ENCODE results near the gene MRPL51. TPM values are rescaled to one million over a fixed set of nuclear protein-coding genes. Genes with fewer than 3 reads are reported as not detected.
"Not testable (repeated sequence)": the region's sequence is repeated elsewhere in the genome, so short reads cannot be mapped to it uniquely, and the experiment has no call there.

Gene MRPL51
- total RNA-seq, 2 experiments from 2014 or later, result 232 to 275 TPM

DNA sequence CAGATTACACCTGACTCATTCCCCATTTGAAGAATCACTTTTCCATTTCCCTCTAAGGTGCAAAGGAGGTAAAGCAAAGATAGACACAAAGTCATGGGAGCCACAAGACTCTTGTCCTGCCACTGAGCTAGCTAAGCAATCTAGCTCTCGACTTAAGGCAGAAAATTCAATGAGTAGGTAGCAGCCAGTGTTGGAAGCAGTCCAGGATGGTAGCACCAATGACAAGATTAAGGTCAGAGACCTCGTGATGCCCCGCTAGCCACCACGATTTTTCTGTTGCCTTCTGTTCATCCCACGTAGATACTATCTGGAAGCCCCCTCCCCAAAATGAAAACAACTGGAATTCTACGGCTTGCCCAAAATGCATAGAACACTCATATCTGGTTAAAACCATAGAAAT is 24.0 kb downstream of the MRPL51 start:
- CTCF ChIA-PET, result interaction anchor here (0.5 to 5.4 kb wide), 6 partner anchors 8 to 69 kb away, joined by 3 to 48 read pairs (median 5); no protein-coding TSS in a partner anchor
- intact Hi-C loops (cut with DNase I, micrococcal nuclease), result no loop called here
- peaks cover 54% of the 10 kb centered on the region for H3K36me3 Mint-ChIP-seq (ENCODE audit: low read depth)

DNA sequence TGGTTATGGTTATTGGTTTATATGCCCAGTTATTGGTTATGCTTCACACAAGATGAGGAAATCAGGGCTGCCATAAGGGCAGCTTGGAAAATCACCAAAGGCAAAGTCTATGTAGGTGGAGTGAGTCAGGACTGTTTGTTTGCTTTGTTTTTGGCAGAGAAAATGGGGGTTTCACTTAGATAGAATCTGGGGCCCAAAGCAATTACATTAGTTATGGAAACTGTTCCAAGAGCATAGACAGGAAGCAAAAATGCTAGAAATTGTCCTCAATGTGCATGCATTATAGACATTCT is 24.8 kb downstream of the MRPL51 start:
- ChIA-PET POLR2A (interaction anchor here (1.0 to 4.4 kb wide), 3 partner anchors 43 to 71 kb away, joined by 3 to 45 read pairs (median 4); partner anchors contain the start of gene GAPDH), CTCF (interaction anchor here (0.6 to 5.4 kb wide), 3 partner anchors 25 to 70 kb away, joined by 4 to 48 read pairs (median 4); no protein-coding TSS in a partner anchor)
- H3K4me1 Mint-ChIP-seq, result peaks cover 73% of the 10 kb centered on the region
- ATAC-seq (no peak), DNase-seq (no peak)
- peak overlapping the region; percentile 82 for H3K27ac Mint-ChIP-seq
- intact Hi-C loops (cut with DNase I, micrococcal nuclease), result no loop called here
- no peaks in the 10 kb centered on the region for H3K27me3 Mint-ChIP-seq
- H3K4me3 Mint-ChIP-seq, result peak overlapping the region; percentile 91
- no peaks in the 10 kb centered on the region for H3K9me3 Mint-ChIP-seq (ENCODE audit: low read depth)
- H3K36me3 Mint-ChIP-seq (ENCODE audit: low read depth), result peaks cover 61% of the 10 kb centered on the region

More for the DNA sequence above, 24.0 kb downstream of the MRPL51 start:
- H3K4me3 Mint-ChIP-seq, result peak overlapping the region; percentile 91
- POLR2A ChIA-PET, result interaction anchor here (0.6 to 4.4 kb wide), 6 partner anchors 8 to 133 kb away, joined by 3 to 46 read pairs (median 4); partner anchors contain the start of gene GAPDH
- H3K27ac Mint-ChIP-seq, result peak overlapping the region; percentile 82
- no peaks in the 10 kb centered on the region for H3K27me3 Mint-ChIP-seq
- H3K9me3 Mint-ChIP-seq (ENCODE audit: low read depth), result no peaks in the 10 kb centered on the region
- H3K4me1 Mint-ChIP-seq, result peaks cover 64% of the 10 kb centered on the region
- DNase-seq (peak; percentile 37), ATAC-seq (no peak)

DNA sequence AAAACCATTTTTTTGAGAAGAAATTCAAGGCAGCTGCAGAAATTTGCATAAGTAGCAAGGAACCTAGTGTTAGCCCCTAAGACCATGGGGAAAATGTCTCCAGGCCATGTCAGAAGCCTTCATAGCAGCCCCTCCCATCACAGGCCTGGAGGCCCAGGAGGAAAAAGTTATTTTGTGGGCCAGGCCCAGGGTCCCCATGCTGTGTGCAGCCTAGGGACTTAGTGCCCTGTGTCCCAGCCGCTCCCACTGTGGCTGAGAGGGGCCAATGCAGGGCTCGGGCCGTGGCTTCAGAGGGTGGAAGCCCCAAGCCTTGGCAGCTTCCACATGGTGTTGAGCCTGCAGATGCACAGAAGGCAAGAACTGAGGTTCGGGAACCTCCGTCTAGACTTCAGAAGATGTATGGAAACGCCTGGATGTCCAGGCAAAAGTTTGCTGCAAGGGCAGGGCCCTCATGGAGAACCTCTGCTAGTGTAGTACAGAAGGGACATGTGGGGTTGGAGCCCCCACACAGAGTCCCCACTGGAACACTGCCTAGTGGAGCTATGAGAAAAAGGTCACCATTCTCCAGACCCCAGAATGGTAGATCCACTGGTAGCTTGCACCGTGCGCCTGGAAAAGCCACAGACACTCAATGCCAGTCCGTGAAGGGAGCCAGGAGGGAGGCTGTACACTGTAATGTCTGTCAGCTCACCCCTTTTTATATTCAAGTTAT is 25.3 kb downstream of the MRPL51 start:
- Mint-ChIP-seq H3K4me3 (peak overlapping the region; percentile 91), H3K4me1 (peaks cover 78% of the 10 kb centered on the region), H3K36me3 (ENCODE audit: low read depth) (peaks cover 66% of the 10 kb centered on the region), H3K27ac (peak overlapping the region; percentile 82)
- DNase-seq; ATAC-seq; H3K27me3 Mint-ChIP-seq; H3K9me3 Mint-ChIP-seq (ENCODE audit: low read depth); intact Hi-C loops (cut with DNase I, micrococcal nuclease): not testable (repeated sequence)
- ChIA-PET POLR2A (interaction anchor here (1.0 kb wide), 1 partner anchor 42 kb away, joined by 4 read pairs; no protein-coding TSS in a partner anchor), CTCF (interaction anchor here (0.6 to 5.4 kb wide), 2 partner anchors 24 to 43 kb away, joined by 4 to 48 read pairs; no protein-coding TSS in a partner anchor)

DNA sequence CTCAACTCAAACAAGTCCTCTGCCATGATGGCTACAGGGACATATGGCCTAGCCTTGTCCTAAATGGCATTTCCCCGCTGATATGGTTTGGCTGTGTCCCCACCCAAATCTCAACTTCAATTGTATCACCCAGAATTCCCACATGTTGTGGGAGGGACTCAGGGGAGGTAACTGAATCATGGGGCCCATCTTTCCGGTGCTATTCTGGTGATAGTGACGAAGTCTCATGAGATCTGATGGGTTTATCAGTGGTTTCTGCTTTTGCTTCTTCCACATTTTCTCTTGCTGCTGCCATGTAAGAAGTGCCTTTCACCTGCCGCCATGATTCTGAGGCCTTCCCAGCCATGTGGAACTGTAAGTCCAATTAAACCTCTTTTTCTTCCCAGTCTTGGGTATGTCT is 26.3 kb downstream of the MRPL51 start:
- peak overlapping the region; percentile 82 for H3K27ac Mint-ChIP-seq
- intact Hi-C loops (cut with DNase I, micrococcal nuclease), result not testable (repeated sequence)
- POLR2A ChIA-PET, result interaction anchor here (0.7 kb wide), 1 partner anchor 24 kb away, joined by 6 read pairs; no protein-coding TSS in a partner anchor

DNA sequence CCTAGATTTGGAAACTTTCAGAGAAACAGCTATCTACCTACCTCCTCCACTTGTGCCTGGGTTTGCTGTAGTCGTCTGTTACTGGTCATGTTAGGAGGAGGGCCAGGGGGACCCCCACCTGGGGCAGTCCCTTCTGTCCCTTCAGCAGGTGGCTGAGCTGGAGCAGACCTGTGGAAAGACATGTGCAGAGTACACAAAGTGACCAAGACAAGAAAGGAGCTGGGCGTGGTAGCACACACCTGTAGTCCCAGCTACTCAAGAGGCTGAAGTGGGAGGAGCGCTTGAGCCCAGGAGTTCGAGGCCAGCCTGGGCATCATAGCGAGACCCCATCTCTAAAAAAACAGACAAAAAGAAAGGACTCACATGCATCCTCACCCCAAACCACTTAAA is 26.9 kb downstream of the MRPL51 start:
- Mint-ChIP-seq H3K36me3 (ENCODE audit: low read depth) (peaks cover 81% of the 10 kb centered on the region), H3K27ac (peak overlapping the region; percentile 82), H3K27me3 (no peaks in the 10 kb centered on the region), H3K9me3 (ENCODE audit: low read depth) (no peaks in the 10 kb centered on the region), H3K4me3 (peak overlapping the region; percentile 26), H3K4me1 (peaks cover 81% of the 10 kb centered on the region)
- peak; percentile 10 for DNase-seq
- ATAC-seq, result no peak
- POLR2A ChIA-PET, result interaction anchor here (0.6 to 1.3 kb wide), 4 partner anchors 22 to 71 kb away, joined by 3 to 6 read pairs (median 4); partner anchors contain the start of gene CD27
- intact Hi-C loops (cut with DNase I, micrococcal nuclease), result no loop called here
- CTCF ChIA-PET, result interaction anchor here (0.7 to 8.6 kb wide), 27 partner anchors 9 to 187 kb away, joined by 3 to 200 read pairs (median 6); partner anchors contain the start of genes CD27, LTBR, MRPL51 and TAPBPL

More for the DNA sequence above, 26.3 kb downstream of the MRPL51 start:
- H3K4me1 Mint-ChIP-seq, result peaks cover 82% of the 10 kb centered on the region
- DNase-seq, result peak; percentile 8
- H3K9me3 Mint-ChIP-seq (ENCODE audit: low read depth); ATAC-seq; H3K27me3 Mint-ChIP-seq: not testable (repeated sequence)
- CTCF ChIA-PET, result interaction anchor here (0.9 to 8.6 kb wide), 6 partner anchors 15 to 49 kb away, joined by 4 to 200 read pairs (median 14); partner anchors contain the start of genes CD27 and TAPBPL
- H3K4me3 Mint-ChIP-seq, result peak overlapping the region; percentile 36
- H3K36me3 Mint-ChIP-seq (ENCODE audit: low read depth), result peaks cover 76% of the 10 kb centered on the region

DNA sequence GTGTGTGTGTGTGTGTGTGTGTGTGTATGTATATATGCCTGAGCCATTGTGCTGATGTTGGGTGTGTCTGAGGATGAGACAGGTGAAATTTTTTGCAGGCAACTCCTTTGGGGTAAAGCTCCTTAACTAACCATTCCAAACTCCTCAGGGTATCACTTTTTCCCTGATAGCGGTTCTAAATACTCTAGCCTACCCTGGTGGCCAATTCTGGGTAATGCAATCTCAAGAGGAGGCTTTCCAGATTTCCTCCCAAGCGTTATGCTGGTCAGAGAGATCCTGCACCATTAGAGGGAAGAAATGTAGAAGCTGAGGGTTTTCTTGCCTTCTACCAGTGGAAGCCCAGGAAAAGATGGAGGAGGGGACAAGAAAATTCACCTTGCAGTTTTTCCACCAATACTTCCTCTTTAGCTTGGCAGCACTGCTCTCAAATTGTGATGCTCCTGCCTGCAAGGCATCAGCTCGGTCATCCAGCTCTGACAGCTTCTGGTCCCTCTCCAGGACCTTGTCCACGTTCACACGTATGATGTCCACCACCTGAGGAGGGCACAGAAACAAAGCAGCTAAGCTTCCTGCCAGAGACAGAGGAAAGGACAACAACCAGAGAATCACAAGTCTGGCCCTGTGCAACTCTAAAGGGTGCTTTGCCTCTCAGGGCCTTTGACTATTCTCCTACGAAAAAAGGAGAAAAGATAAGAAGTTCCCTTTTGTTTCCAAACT is 27.4 kb downstream of the MRPL51 start:
- ATAC-seq (no peak), DNase-seq (peak; percentile 55)
- Mint-ChIP-seq H3K36me3 (ENCODE audit: low read depth) (peaks cover 86% of the 10 kb centered on the region), H3K9me3 (ENCODE audit: low read depth) (no peaks in the 10 kb centered on the region), H3K4me1 (peaks cover 84% of the 10 kb centered on the region), H3K4me3 (no peak overlapping the region), H3K27me3 (no peaks in the 10 kb centered on the region), H3K27ac (peak overlapping the region; percentile 82)
- POLR2A ChIA-PET, result interaction anchor here (0.6 to 1.3 kb wide), 4 partner anchors 21 to 72 kb away, joined by 3 to 4 read pairs (median 3); partner anchors contain the start of gene CD27
- intact Hi-C loops (cut with DNase I, micrococcal nuclease), result loop anchor here (1.0 kb wide), 1 partner anchor 42 kb away; no protein-coding TSS in a partner anchor
- CTCF ChIA-PET, result interaction anchor here (0.7 to 8.6 kb wide), 35 partner anchors 9 to 187 kb away, joined by 3 to 200 read pairs (median 5); partner anchors contain the start of genes CD27, LTBR, MRPL51 and TAPBPL

DNA sequence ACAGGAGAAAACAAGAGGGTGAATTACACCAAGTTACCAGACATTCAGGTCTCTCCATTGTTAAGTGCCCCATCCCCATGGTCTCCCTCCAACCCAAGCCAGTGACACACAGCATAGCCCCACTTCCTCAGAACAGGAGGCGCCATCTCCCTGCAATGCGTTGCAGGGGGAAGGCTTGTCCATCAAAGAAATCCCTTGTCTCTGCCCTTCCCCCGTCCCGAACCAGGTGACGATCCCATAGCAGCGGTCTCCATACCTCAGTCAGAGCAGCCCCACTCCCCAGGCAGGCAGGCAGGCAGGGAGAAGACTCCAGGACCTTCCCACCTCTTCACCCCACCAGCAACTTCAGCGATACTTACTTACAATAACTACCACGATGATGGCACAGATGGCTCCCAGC is 28.5 kb downstream of the MRPL51 start:
- POLR2A ChIA-PET, result interaction anchor here (0.6 to 1.6 kb wide), 3 partner anchors 19 to 141 kb away, joined by 3 to 5 read pairs (median 3); no protein-coding TSS in a partner anchor
- intact Hi-C loops (cut with DNase I, micrococcal nuclease), result no loop called here

DNA sequence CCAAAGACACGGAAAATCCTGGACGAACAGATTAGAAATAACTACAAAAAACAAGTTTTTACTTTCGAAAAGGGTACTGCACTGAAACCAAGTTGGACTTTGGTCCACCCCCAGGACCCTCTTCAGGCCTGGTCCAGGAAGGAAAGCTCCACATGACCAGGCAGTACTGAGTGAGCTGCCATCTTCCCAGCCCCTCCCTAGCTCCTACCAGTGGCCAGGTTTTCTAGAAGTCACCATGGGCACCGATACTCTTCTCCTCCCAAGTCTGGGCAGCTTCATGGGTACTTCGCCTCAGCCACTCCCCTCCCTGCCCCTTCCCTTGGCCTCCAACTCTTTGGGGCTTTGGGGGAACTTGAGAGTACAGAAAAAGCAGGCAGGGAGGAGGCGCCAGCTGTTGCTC is 29.2 kb downstream of the MRPL51 start:
- peaks cover 91% of the 10 kb centered on the region for H3K4me1 Mint-ChIP-seq
- peak; percentile 22 for DNase-seq
- ChIA-PET CTCF (interaction anchor here (0.5 to 8.6 kb wide), 16 partner anchors 12 to 190 kb away, joined by 3 to 200 read pairs (median 4); partner anchors contain the start of genes CD27, MRPL51 and TAPBPL), POLR2A (interaction anchor here (1.0 to 1.6 kb wide), 3 partner anchors 19 to 72 kb away, joined by 3 to 5 read pairs (median 5); no protein-coding TSS in a partner anchor)
- H3K9me3 Mint-ChIP-seq (ENCODE audit: low read depth), result no peaks in the 10 kb centered on the region
- H3K4me3 Mint-ChIP-seq, result peak overlapping the region; percentile 75
- H3K27ac Mint-ChIP-seq, result peak overlapping the region; percentile 100
- H3K27me3 Mint-ChIP-seq, result no peaks in the 10 kb centered on the region
- peaks cover 91% of the 10 kb centered on the region for H3K36me3 Mint-ChIP-seq (ENCODE audit: low read depth)
- no peak for ATAC-seq
- intact Hi-C loops (cut with DNase I, micrococcal nuclease), result loop anchor here (2.0 kb wide), 2 partner anchors 69 to 127 kb away; no protein-coding TSS in a partner anchor

More for the DNA sequence above, 28.5 kb downstream of the MRPL51 start:
- H3K4me3 Mint-ChIP-seq, result peak overlapping the region; percentile 75
- no peaks in the 10 kb centered on the region for H3K9me3 Mint-ChIP-seq (ENCODE audit: low read depth)
- DNase-seq (peak; percentile 12), ATAC-seq (no peak)
- peaks cover 91% of the 10 kb centered on the region for H3K4me1 Mint-ChIP-seq
- H3K27me3 Mint-ChIP-seq, result no peaks in the 10 kb centered on the region
- H3K27ac Mint-ChIP-seq, result peak overlapping the region; percentile 100
- CTCF ChIA-PET, result interaction anchor here (0.7 to 8.6 kb wide), 17 partner anchors 8 to 121 kb away, joined by 3 to 200 read pairs (median 8); partner anchors contain the start of genes CD27, MRPL51 and TAPBPL
- H3K36me3 Mint-ChIP-seq (ENCODE audit: low read depth), result peaks cover 92% of the 10 kb centered on the region

DNA sequence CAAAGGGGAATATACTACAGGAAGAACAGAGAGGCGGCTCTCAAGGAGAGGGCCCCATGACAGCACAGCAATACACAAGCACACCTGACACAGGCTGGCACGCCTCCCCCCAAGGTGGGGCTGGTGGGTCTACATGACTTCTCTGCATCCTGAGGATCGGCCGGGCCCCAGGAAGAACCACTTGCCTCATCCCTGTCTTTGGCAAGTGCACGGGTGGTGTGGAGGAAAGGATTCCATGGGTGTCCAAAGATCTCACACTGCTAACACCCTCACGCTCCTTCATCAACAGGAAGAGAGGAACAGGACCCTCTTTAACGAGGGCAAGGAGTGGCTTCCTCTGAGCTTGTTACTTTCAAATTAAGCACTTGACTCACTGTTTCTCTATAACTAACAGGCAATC is 29.8 kb downstream of the MRPL51 start:
- Mint-ChIP-seq H3K36me3 (ENCODE audit: low read depth) (peaks cover 91% of the 10 kb centered on the region), H3K27me3 (no peaks in the 10 kb centered on the region), H3K4me3 (peak overlapping the region; percentile 75), H3K9me3 (ENCODE audit: low read depth) (no peaks in the 10 kb centered on the region), H3K4me1 (peaks cover 91% of the 10 kb centered on the region), H3K27ac (peak overlapping the region; percentile 100)
- CTCF ChIA-PET, result interaction anchor here (0.6 to 8.6 kb wide), 14 partner anchors 11 to 203 kb away, joined by 3 to 200 read pairs (median 4); partner anchors contain the start of genes CD27, MRPL51 and TAPBPL
- intact Hi-C loops (cut with DNase I, micrococcal nuclease), result loop anchor here (2.0 kb wide), 2 partner anchors 70 to 126 kb away; no protein-coding TSS in a partner anchor
- DNase-seq, result peak; percentile 52
- peak; percentile 14 for ATAC-seq
- POLR2A ChIA-PET, result interaction anchor here (1.0 to 1.6 kb wide), 3 partner anchors 18 to 72 kb away, joined by 3 to 5 read pairs (median 5); no protein-coding TSS in a partner anchor

DNA sequence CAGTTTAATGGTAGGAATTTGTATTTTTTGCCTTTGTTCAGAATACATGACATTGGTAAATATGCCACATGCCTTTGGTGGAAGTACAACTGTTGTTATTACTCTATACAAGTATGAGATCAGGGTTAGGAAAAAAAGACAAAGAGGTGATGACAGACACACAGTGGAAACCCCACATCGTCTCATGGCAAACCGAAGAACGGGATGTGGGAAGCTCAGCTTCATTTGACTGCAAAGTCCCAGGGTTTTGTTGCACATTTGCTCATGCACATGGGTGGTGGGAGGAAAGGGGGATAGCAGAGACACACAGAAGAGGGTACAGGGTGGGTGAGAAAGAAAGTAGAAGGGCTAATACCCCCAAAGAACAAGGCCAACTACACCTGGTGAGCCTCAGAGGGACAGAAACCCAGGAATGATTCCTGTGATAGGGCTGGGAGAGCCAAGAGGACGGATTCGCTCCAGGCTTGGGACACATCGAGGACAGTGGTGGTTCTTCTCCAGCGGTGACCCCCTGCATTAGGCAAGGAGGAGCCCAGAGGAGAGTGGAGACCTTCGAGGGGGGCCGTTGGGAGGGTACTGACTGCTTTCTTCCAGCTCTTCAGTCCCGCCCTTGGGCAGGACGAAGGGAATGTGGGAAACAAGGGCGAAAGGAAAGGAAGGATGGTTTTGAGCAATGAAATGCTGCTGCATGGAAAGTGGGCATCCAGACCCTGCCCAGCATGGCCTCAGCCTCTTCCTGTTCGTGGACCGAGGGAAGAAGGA is 30.6 kb downstream of the MRPL51 start:
- peak; percentile 40 for ATAC-seq
- DNase-seq, result peak; percentile 67
- peaks cover 92% of the 10 kb centered on the region for H3K36me3 Mint-ChIP-seq (ENCODE audit: low read depth)
- intact Hi-C loops (cut with DNase I, micrococcal nuclease), result loop anchor here (1.0 to 2.0 kb wide), 5 partner anchors 8 to 126 kb away; partner anchors contain the start of gene VAMP1 (in 1 of the 2)
- peaks cover 86% of the 10 kb centered on the region for H3K4me1 Mint-ChIP-seq
- H3K4me3 Mint-ChIP-seq, result peak overlapping the region; percentile 75
- H3K27me3 Mint-ChIP-seq, result no peaks in the 10 kb centered on the region
- no peaks in the 10 kb centered on the region for H3K9me3 Mint-ChIP-seq (ENCODE audit: low read depth)
- ChIA-PET POLR2A (interaction anchor here (0.6 to 4.1 kb wide), 9 partner anchors 8 to 72 kb away, joined by 3 to 46 read pairs (median 13); partner anchors contain the start of genes CD27, GAPDH, MRPL51 and TAPBPL), CTCF (interaction anchor here (0.9 to 8.6 kb wide), 10 partner anchors 11 to 127 kb away, joined by 3 to 200 read pairs (median 5); partner anchors contain the start of genes CD27 and TAPBPL)
- peak overlapping the region; percentile 100 for H3K27ac Mint-ChIP-seq
